ENCODE results near the gene MYADM.

Gene MYADM

DNA sequence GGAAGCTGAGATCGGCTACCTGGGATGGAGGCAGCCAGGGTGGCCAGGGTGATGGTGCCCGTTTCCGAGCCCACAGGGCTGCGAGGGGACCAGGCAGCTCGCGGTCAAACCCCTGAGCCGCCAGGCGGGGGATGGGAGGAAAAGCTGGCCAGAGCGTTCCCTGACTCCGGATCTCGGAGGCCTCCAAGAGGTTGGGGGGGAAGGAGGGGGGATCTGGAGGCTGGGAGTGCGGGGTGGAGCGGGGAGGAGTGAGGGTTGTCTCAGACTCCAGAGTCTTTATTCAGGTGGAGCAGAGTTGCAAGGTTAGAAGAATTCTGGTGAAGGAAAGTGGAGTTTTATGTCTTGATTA lies 42.5 kb downstream of the MYADM start:
- H3K27me3 ChIP-seq (ENCODE audit: control insufficient read depth, low read length), result no peaks in the 10 kb centered on the region
- no peaks in the 10 kb centered on the region for H4K20me1 ChIP-seq (ENCODE audit: control insufficient read depth, insufficient read depth, low read depth, low read length)
- no peaks in the 10 kb centered on the region for H3K79me2 ChIP-seq (ENCODE audit: control insufficient read depth, low read length)
- no peak overlapping the region for H3K4me3 ChIP-seq (ENCODE audit: low read length)
- H3K9me3 ChIP-seq (ENCODE audit: control insufficient read depth, insufficient read depth, low read length), result no peaks in the 10 kb centered on the region
- H3K4me1 ChIP-seq (ENCODE audit: control insufficient read depth, low read length), result no peaks in the 10 kb centered on the region
- no peaks in the 10 kb centered on the region for H3K9me2 ChIP-seq (replicated peaks; ENCODE audit: control insufficient read depth, low read length)
- H3K36me3 ChIP-seq (ENCODE audit: control insufficient read depth, low read length), result no peaks in the 10 kb centered on the region
- no peak overlapping the region for H3K27ac ChIP-seq (ENCODE audit: low read depth, low read length)
- H3K4me2 ChIP-seq (ENCODE audit: low read length), result no peak overlapping the region
- TF ChIP-seq, protein P1, sequence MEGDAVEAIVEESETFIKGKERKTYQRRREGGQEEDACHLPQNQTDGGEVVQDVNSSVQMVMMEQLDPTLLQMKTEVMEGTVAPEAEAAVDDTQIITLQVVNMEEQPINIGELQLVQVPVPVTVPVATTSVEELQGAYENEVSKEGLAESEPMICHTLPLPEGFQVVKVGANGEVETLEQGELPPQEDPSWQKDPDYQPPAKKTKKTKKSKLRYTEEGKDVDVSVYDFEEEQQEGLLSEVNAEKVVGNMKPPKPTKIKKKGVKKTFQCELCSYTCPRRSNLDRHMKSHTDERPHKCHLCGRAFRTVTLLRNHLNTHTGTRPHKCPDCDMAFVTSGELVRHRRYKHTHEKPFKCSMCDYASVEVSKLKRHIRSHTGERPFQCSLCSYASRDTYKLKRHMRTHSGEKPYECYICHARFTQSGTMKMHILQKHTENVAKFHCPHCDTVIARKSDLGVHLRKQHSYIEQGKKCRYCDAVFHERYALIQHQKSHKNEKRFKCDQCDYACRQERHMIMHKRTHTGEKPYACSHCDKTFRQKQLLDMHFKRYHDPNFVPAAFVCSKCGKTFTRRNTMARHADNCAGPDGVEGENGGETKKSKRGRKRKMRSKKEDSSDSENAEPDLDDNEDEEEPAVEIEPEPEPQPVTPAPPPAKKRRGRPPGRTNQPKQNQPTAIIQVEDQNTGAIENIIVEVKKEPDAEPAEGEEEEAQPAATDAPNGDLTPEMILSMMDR (IDR thresholded peaks at IDR 0.05; ENCODE audit: low read depth, low read length, poor library complexity, severe bottlenecking), result no peak
- TF ChIP-seq EZH2phosphoT487 (IDR thresholded peaks at IDR 0.05; ENCODE audit: borderline replicate concordance, low read length), result no peak
- H3F3A ChIP-seq (ENCODE audit: control insufficient read depth, insufficient read depth), result no peaks in the 10 kb centered on the region

GRCh38 chr19:53912653-53913052 lies 45.0 kb downstream of the MYADM start:
- Histone ChIP-seq H3F3A (ENCODE audit: control insufficient read depth, insufficient read depth) (no peaks in the 10 kb centered on the region), H3K4me3 (ENCODE audit: low read length) (no peak overlapping the region), H3K9me2 (replicated peaks; ENCODE audit: control insufficient read depth, low read length) (no peaks in the 10 kb centered on the region), H3K27ac (ENCODE audit: low read depth, low read length) (no peak overlapping the region), H3K79me2 (ENCODE audit: control insufficient read depth, low read length) (no peaks in the 10 kb centered on the region), H3K36me3 (ENCODE audit: control insufficient read depth, low read length) (no peaks in the 10 kb centered on the region), H3K4me1 (ENCODE audit: control insufficient read depth, low read length) (no peaks in the 10 kb centered on the region), H3K9me3 (ENCODE audit: control insufficient read depth, insufficient read depth, low read length) (no peaks in the 10 kb centered on the region), H4K20me1 (ENCODE audit: control insufficient read depth, insufficient read depth, low read depth, low read length) (no peaks in the 10 kb centered on the region), H3K27me3 (ENCODE audit: control insufficient read depth, low read length) (no peaks in the 10 kb centered on the region), H3K4me2 (ENCODE audit: low read length) (no peak overlapping the region)
- TF ChIP-seq, protein P1 (IDR thresholded peaks at IDR 0.05; ENCODE audit: low read depth, low read length, poor library complexity, severe bottlenecking), result peak; percentile 69
- no peak for TF ChIP-seq EZH2phosphoT487 (IDR thresholded peaks at IDR 0.05; ENCODE audit: borderline replicate concordance, low read length)

- H3K4me1 ChIP-seq (ENCODE audit: control insufficient read depth, low read length), result no peaks in the 10 kb centered on the region
- H3F3A ChIP-seq (ENCODE audit: control insufficient read depth, insufficient read depth), result no peaks in the 10 kb centered on the region
- H3K27me3 ChIP-seq (ENCODE audit: control insufficient read depth, low read length), result no peaks in the 10 kb centered on the region
- H3K4me2 ChIP-seq (ENCODE audit: low read length), result no peak overlapping the region
- H3K9me2 ChIP-seq (replicated peaks; ENCODE audit: control insufficient read depth, low read length), result no peaks in the 10 kb centered on the region
- no peak for TF ChIP-seq EZH2phosphoT487 (IDR thresholded peaks at IDR 0.05; ENCODE audit: borderline replicate concordance, low read length)
- TF ChIP-seq, protein P1 (IDR thresholded peaks at IDR 0.05; ENCODE audit: low read depth, low read length, poor library complexity, severe bottlenecking), result no peak
- H3K36me3 ChIP-seq (ENCODE audit: control insufficient read depth, low read length), result no peaks in the 10 kb centered on the region
- H4K20me1 ChIP-seq (ENCODE audit: control insufficient read depth, insufficient read depth, low read depth, low read length), result no peaks in the 10 kb centered on the region
- H3K27ac ChIP-seq (ENCODE audit: low read depth, low read length), result no peak overlapping the region
- H3K79me2 ChIP-seq (ENCODE audit: control insufficient read depth, low read length), result no peaks in the 10 kb centered on the region
- H3K4me3 ChIP-seq (ENCODE audit: low read length), result no peak overlapping the region
- H3K9me3 ChIP-seq (ENCODE audit: control insufficient read depth, insufficient read depth, low read length), result no peaks in the 10 kb centered on the region
Observed at GRCh38 chr19:53915000-53915399, 47.3 kb downstream of the MYADM start.

DNA sequence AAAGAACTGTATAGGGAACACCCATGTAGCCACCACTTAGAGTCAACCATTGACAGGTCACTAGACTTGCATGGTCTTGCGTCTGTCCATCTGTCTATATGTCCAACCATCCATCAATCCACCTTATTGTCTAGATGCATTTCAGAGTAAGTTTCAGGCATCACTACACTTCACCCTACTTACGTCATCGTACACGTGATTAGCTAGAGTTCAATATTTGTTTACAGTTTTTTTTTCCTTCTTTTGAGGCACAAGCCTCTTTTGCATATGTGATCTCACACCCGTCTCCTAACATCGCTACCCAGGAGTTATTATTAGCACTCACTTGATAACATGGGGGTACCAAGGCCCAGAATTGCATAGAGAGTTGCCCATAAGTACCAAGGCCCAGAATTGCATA lies 48.3 kb downstream of the MYADM start:
- Histone ChIP-seq H3F3A (ENCODE audit: control insufficient read depth, insufficient read depth) (no peaks in the 10 kb centered on the region), H3K4me3 (ENCODE audit: low read length) (no peak overlapping the region), H3K9me3 (ENCODE audit: control insufficient read depth, insufficient read depth, low read length) (no peaks in the 10 kb centered on the region), H3K79me2 (ENCODE audit: control insufficient read depth, low read length) (no peaks in the 10 kb centered on the region), H3K4me2 (ENCODE audit: low read length) (no peak overlapping the region), H3K4me1 (ENCODE audit: control insufficient read depth, low read length) (no peaks in the 10 kb centered on the region), H3K36me3 (ENCODE audit: control insufficient read depth, low read length) (no peaks in the 10 kb centered on the region), H3K9me2 (replicated peaks; ENCODE audit: control insufficient read depth, low read length) (no peaks in the 10 kb centered on the region), H4K20me1 (ENCODE audit: control insufficient read depth, insufficient read depth, low read depth, low read length) (no peaks in the 10 kb centered on the region), H3K27me3 (ENCODE audit: control insufficient read depth, low read length) (no peaks in the 10 kb centered on the region), H3K27ac (ENCODE audit: low read depth, low read length) (no peak overlapping the region)
- TF ChIP-seq, protein P1 (IDR thresholded peaks at IDR 0.05; ENCODE audit: low read depth, low read length, poor library complexity, severe bottlenecking), result no peak
- no peak for TF ChIP-seq EZH2phosphoT487 (IDR thresholded peaks at IDR 0.05; ENCODE audit: borderline replicate concordance, low read length)
